ENCODE data around the gene SCAND1. TPM values are rescaled to one million over a fixed set of nuclear protein-coding genes. Genes with fewer than 3 reads are reported as not detected.

The SCAND1 gene
- total and polyA plus RNA-seq, 3 donors from 2014 or later, result 45.4 to 136 (median 120) TPM

- Histone ChIP-seq H3K4me3 (no peak overlapping the region), H3K36me3 (ENCODE audit: low read depth, missing control alignments) (no peaks in the 10 kb centered on the region), H3K27me3 (no peaks in the 10 kb centered on the region), H3K4me1 (no peaks in the 10 kb centered on the region), H3K9me3 (no peaks in the 10 kb centered on the region), H3K27ac (no peak overlapping the region)
- intact Hi-C loops (cut with DNase I; ENCODE audit: low total_unique reads), result no loop called here
- DNase-seq, result no peak
- TF ChIP-seq POLR2A (IDR thresholded peaks at IDR 0.05) (no peak), CTCF (IDR thresholded peaks at IDR 0.05) (no peak)
- WGBS, 2 donors, result 53 to 75% methylated on average over 3 of the region's 3 CpGs
Measured at GRCh38 chr20:35917077-35917476, 37.2 kb downstream of the SCAND1 start.

- Histone ChIP-seq H3K27ac (no peak overlapping the region), H3K27me3 (no peaks in the 10 kb centered on the region), H3K9me3 (no peaks in the 10 kb centered on the region), H3K36me3 (ENCODE audit: low read depth, missing control alignments) (no peaks in the 10 kb centered on the region), H3K4me1 (peaks cover 1% of the 10 kb centered on the region), H3K4me3 (no peak overlapping the region)
- WGBS, 2 donors, result 85 to 94% methylated on average over 4 of the region's 4 CpGs
- intact Hi-C loops (cut with DNase I; ENCODE audit: low total_unique reads), result no loop called here
- no peak for TF ChIP-seq CTCF (IDR thresholded peaks at IDR 0.05)
- TF ChIP-seq POLR2A (IDR thresholded peaks at IDR 0.05), result no peak
- no peak for DNase-seq
Measured at GRCh38 chr20:35912881-35913280, 41.4 kb downstream of the SCAND1 start.

DNA sequence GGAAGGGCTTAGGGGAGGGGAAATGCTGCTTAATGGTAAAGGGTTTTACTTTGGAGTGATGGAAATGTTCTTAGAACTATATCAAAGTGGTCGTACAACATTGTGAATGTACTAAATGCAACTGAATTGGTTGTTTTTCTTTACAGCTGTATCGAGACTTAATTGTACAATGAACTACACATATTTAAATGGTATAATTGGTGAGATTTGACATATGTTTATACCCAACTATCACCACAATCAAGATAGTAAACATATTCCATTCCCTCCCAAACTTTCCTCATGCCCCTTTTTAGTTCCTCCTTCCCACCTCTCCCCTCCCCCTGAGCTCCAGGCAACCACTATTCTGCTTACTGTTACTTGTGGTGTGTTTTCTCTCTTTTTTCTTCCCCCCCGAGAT is 44.0 kb downstream of the SCAND1 start:
- Histone ChIP-seq H3K27me3 (no peaks in the 10 kb centered on the region), H3K27ac (no peak overlapping the region), H3K4me3 (no peak overlapping the region), H3K9me3 (no peaks in the 10 kb centered on the region), H3K36me3 (ENCODE audit: low read depth, missing control alignments) (no peaks in the 10 kb centered on the region), H3K4me1 (peaks cover 12% of the 10 kb centered on the region)
- TF ChIP-seq POLR2A (IDR thresholded peaks at IDR 0.05) (no peak), CTCF (IDR thresholded peaks at IDR 0.05) (no peak)
- WGBS, 2 donors, result 89 to 98% methylated on average over 3 of the region's 3 CpGs
- intact Hi-C loops (cut with DNase I; ENCODE audit: low total_unique reads), result no loop called here
- DNase-seq, result no peak

DNA sequence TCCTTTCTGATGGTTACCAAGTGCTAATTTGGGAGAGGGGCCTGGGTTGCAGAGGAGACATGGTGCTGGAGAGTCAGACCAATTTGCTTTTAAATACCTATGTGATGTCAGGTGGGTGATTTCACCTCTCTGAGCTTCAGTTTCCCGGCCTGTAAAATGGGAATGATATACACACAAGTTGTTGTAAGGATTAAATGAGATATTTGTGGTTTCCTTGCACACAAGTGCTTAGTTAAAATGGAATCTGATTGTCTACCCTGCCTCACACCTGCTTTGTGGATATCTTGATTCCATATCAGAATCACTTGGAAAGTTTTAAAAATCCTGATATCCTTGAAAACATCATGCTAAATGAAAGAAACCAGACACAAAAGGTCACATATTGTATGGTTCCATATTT is 44.5 kb downstream of the SCAND1 start:
- no peak overlapping the region for H3K4me3 ChIP-seq
- H3K4me1 ChIP-seq, result peaks cover 12% of the 10 kb centered on the region
- H3K27me3 ChIP-seq, result no peaks in the 10 kb centered on the region
- no peak for TF ChIP-seq POLR2A (IDR thresholded peaks at IDR 0.05)
- TF ChIP-seq CTCF (IDR thresholded peaks at IDR 0.05), result no peak
- no peak overlapping the region for H3K27ac ChIP-seq
- H3K9me3 ChIP-seq, result no peaks in the 10 kb centered on the region
- no peaks in the 10 kb centered on the region for H3K36me3 ChIP-seq (ENCODE audit: low read depth, missing control alignments)
- intact Hi-C loops (cut with DNase I; ENCODE audit: low total_unique reads), result no loop called here
- DNase-seq, result no peak
- 96 to 100% methylated on average over 1 of the region's 1 CpG for WGBS, 2 donors

DNA sequence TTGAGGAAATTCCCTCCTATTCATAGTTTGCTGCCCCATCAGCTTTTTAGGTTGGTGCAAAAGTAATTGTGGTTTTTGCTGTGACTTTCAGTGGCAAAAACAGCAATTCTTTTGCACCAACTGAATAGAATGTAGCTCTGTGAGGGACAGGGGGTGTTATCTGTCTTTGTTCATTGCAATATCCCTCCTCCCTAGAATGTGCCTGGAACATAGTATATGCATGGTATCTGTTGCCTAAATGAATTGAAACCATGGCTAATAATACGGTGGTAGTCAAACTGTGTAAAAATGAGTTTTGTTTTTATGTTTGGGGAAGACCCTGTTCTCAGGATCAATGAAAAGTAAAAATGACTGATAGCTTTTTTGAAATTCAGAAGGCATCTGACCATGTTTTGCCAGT is 45.1 kb downstream of the SCAND1 start:
- Histone ChIP-seq H3K4me1 (peaks cover 12% of the 10 kb centered on the region), H3K9me3 (no peaks in the 10 kb centered on the region), H3K4me3 (no peak overlapping the region), H3K36me3 (ENCODE audit: low read depth, missing control alignments) (no peaks in the 10 kb centered on the region), H3K27ac (no peak overlapping the region), H3K27me3 (no peaks in the 10 kb centered on the region)
- intact Hi-C loops (cut with DNase I; ENCODE audit: low total_unique reads), result no loop called here
- TF ChIP-seq POLR2A (IDR thresholded peaks at IDR 0.05) (no peak), CTCF (IDR thresholded peaks at IDR 0.05) (no peak)
- no peak for DNase-seq
- WGBS, 2 donors, result 81 to 94% methylated on average over 1 of the region's 1 CpG

Data from testis (tissue), 3 donors.